ENCODE data around the gene NEDD4L.

Gene NEDD4L

GRCh38 chr18:58319719-58320118 is 275.7 kb downstream of the NEDD4L start:
- Histone ChIP-seq H4K20me1 (no peaks in the 10 kb centered on the region), H3K4me1 (peaks cover 19% of the 10 kb centered on the region), H3K4me2 (no peak overlapping the region), H3K36me3 (peaks cover 7% of the 10 kb centered on the region; the same call in 1 of the 2 replicates), H3K27me3 (no peaks in the 10 kb centered on the region), H3K9ac (no peak overlapping the region), H3K9me3 (no peaks in the 10 kb centered on the region), H3K27ac (no peak overlapping the region), H3K4me3 (no peak overlapping the region)
- no peak for TF ChIP-seq Cebpa-rat (IDR thresholded peaks at IDR 0.05)

- Histone ChIP-seq H3K27me3 (no peaks in the 10 kb centered on the region), H4K20me1 (no peaks in the 10 kb centered on the region), H3K36me3 (peaks cover 12% of the 10 kb centered on the region; the same call in 1 of the 2 replicates), H3K9me3 (no peaks in the 10 kb centered on the region), H3K4me3 (no peak overlapping the region), H3K27ac (no peak overlapping the region), H3K4me2 (no peak overlapping the region), H3K9ac (no peak overlapping the region), H3K4me1 (peaks cover 19% of the 10 kb centered on the region)
- TF ChIP-seq Cebpa-rat (IDR thresholded peaks at IDR 0.05) = no peak
Observed at GRCh38 chr18:58320907-58321561, 277.0 kb downstream of the NEDD4L start.

GRCh38 chr18:58321986-58322385 is 278.0 kb downstream of the NEDD4L start:
- no peak overlapping the region for H3K9ac ChIP-seq
- H3K27ac ChIP-seq = no peak overlapping the region
- H3K9me3 ChIP-seq = no peaks in the 10 kb centered on the region
- peaks cover 12% of the 10 kb centered on the region; the same call in 1 of the 2 replicates for H3K36me3 ChIP-seq
- no peak for TF ChIP-seq Cebpa-rat (IDR thresholded peaks at IDR 0.05)
- H3K27me3 ChIP-seq = no peaks in the 10 kb centered on the region
- H3K4me3 ChIP-seq = no peak overlapping the region
- peaks cover 11% of the 10 kb centered on the region for H3K4me1 ChIP-seq
- no peaks in the 10 kb centered on the region for H4K20me1 ChIP-seq
- H3K4me2 ChIP-seq = no peak overlapping the region

GRCh38 chr18:58322464-58322863 is 278.4 kb downstream of the NEDD4L start:
- Histone ChIP-seq H3K4me3 (no peak overlapping the region), H3K9me3 (no peaks in the 10 kb centered on the region), H4K20me1 (no peaks in the 10 kb centered on the region), H3K27ac (no peak overlapping the region), H3K4me1 (peaks cover 7% of the 10 kb centered on the region), H3K36me3 (peaks cover 12% of the 10 kb centered on the region; the same call in 1 of the 2 replicates), H3K27me3 (no peaks in the 10 kb centered on the region), H3K9ac (no peak overlapping the region), H3K4me2 (no peak overlapping the region)
- no peak for TF ChIP-seq Cebpa-rat (IDR thresholded peaks at IDR 0.05)

- TF ChIP-seq Cebpa-rat (IDR thresholded peaks at IDR 0.05) = no peak
- Histone ChIP-seq H3K9ac (no peak overlapping the region), H3K4me3 (no peak overlapping the region), H3K9me3 (no peaks in the 10 kb centered on the region), H3K4me1 (no peaks in the 10 kb centered on the region), H4K20me1 (no peaks in the 10 kb centered on the region), H3K36me3 (peaks cover 16% of the 10 kb centered on the region; the same call in 1 of the 2 replicates), H3K27me3 (no peaks in the 10 kb centered on the region), H3K4me2 (no peak overlapping the region), H3K27ac (no peak overlapping the region)
Observed at GRCh38 chr18:58323866-58324762, 280.1 kb downstream of the NEDD4L start.

- no peak for TF ChIP-seq Cebpa-rat (IDR thresholded peaks at IDR 0.05)
- no peak overlapping the region for H3K4me2 ChIP-seq
- H3K4me3 ChIP-seq = no peak overlapping the region
- no peaks in the 10 kb centered on the region for H3K27me3 ChIP-seq
- peaks cover 21% of the 10 kb centered on the region; the same call in 1 of the 2 replicates for H3K36me3 ChIP-seq
- no peaks in the 10 kb centered on the region for H3K9me3 ChIP-seq
- no peaks in the 10 kb centered on the region for H3K4me1 ChIP-seq
- H4K20me1 ChIP-seq = no peaks in the 10 kb centered on the region
- H3K27ac ChIP-seq = no peak overlapping the region
- no peak overlapping the region for H3K9ac ChIP-seq
Observed at GRCh38 chr18:58324824-58325480, 280.9 kb downstream of the NEDD4L start.

- H3K27ac ChIP-seq = no peak overlapping the region
Observed at GRCh38 chr18:58325494-58325893, 281.5 kb downstream of the NEDD4L start.

GRCh38 chr18:58334061-58334460 is 290.0 kb downstream of the NEDD4L start:
- peaks cover 13% of the 10 kb centered on the region; the same call in 1 of the 2 replicates for H3K9me3 ChIP-seq
- H3K36me3 ChIP-seq = peaks cover 38% of the 10 kb centered on the region
- H3K27me3 ChIP-seq = no peaks in the 10 kb centered on the region
- no peak overlapping the region for H3K4me3 ChIP-seq
- H3K27ac ChIP-seq = no peak overlapping the region
- H3K9ac ChIP-seq = no peak overlapping the region
- H3K4me1 ChIP-seq = peaks cover 21% of the 10 kb centered on the region
- no peak for TF ChIP-seq Cebpa-rat (IDR thresholded peaks at IDR 0.05)
- no peak overlapping the region for H3K4me2 ChIP-seq
- no peaks in the 10 kb centered on the region for H4K20me1 ChIP-seq

More at GRCh38 chr18:58325494-58325893, 281.5 kb downstream of the NEDD4L start:
- Histone ChIP-seq H3K36me3 (peaks cover 25% of the 10 kb centered on the region; the same call in 1 of the 2 replicates), H3K4me2 (no peak overlapping the region), H4K20me1 (no peaks in the 10 kb centered on the region), H3K9ac (no peak overlapping the region), H3K4me3 (no peak overlapping the region), H3K9me3 (no peaks in the 10 kb centered on the region), H3K27me3 (no peaks in the 10 kb centered on the region), H3K4me1 (no peaks in the 10 kb centered on the region)
- no peak for TF ChIP-seq Cebpa-rat (IDR thresholded peaks at IDR 0.05)

- H3K4me2 ChIP-seq = no peak overlapping the region
- H3K36me3 ChIP-seq = peaks cover 32% of the 10 kb centered on the region
- no peaks in the 10 kb centered on the region for H3K27me3 ChIP-seq
- H3K27ac ChIP-seq = no peak overlapping the region
- no peaks in the 10 kb centered on the region for H4K20me1 ChIP-seq
- TF ChIP-seq Cebpa-rat (IDR thresholded peaks at IDR 0.05) = no peak
- no peak overlapping the region for H3K4me3 ChIP-seq
- peaks cover 21% of the 10 kb centered on the region for H3K4me1 ChIP-seq
- H3K9ac ChIP-seq = no peak overlapping the region
- peaks cover 13% of the 10 kb centered on the region; the same call in 1 of the 2 replicates for H3K9me3 ChIP-seq
Observed at GRCh38 chr18:58335223-58335622, 291.2 kb downstream of the NEDD4L start.

All from BLaER1 (cell line).